HG03097 (cell line): ENCODE results near the gene TTC28.
"Not testable (repeated sequence)": the region's sequence is repeated elsewhere in the genome, so short reads cannot be mapped to it uniquely, and the experiment has no call there.

ENCODE experiments used
- ATAC-seq: cut with Tn5 transposase; IDR thresholded peaks from one replicate; pipeline ENCODE4 v1.9.1; 2021; ENCODE audit not compliant: unreplicated experiment, low FRiP score

Gene TTC28

GRCh38 chr22:28678778-28679610 is 646 bp downstream of the TTC28 start:
- not testable (repeated sequence) for ATAC-seq

GRCh38 chr22:28678170-28678569 is 1.5 kb downstream of the TTC28 start:
- ATAC-seq = not testable (repeated sequence)

- ATAC-seq = no peak
Observed at GRCh38 chr22:28674121-28674563, 5.5 kb downstream of the TTC28 start.

GRCh38 chr22:28670756-28671155 is 8.9 kb downstream of the TTC28 start:
- ATAC-seq = no peak

GRCh38 chr22:28670161-28670560 is 9.5 kb downstream of the TTC28 start:
- no peak for ATAC-seq

GRCh38 chr22:28669387-28669786 is 10.3 kb downstream of the TTC28 start:
- ATAC-seq = no peak

- ATAC-seq = not testable (repeated sequence)
Observed at GRCh38 chr22:28663569-28663942, 16.1 kb downstream of the TTC28 start.

- no peak for ATAC-seq
Observed at GRCh38 chr22:28658448-28658847, 21.2 kb downstream of the TTC28 start.

- ATAC-seq = no peak
Observed at GRCh38 chr22:28656181-28656580, 23.5 kb downstream of the TTC28 start.

GRCh38 chr22:28650463-28650862 is 29.2 kb downstream of the TTC28 start:
- no peak for ATAC-seq

- ATAC-seq = no peak
Observed at GRCh38 chr22:28648792-28649191, 30.8 kb downstream of the TTC28 start.

- no peak for ATAC-seq
Observed at GRCh38 chr22:28647216-28647615, 32.4 kb downstream of the TTC28 start.

- no peak for ATAC-seq
Observed at GRCh38 chr22:28639321-28639720, 40.3 kb downstream of the TTC28 start.

- ATAC-seq = no peak
Observed at GRCh38 chr22:28637225-28637624, 42.4 kb downstream of the TTC28 start.

- no peak for ATAC-seq
Observed at GRCh38 chr22:28630177-28630574, 49.5 kb downstream of the TTC28 start.

GRCh38 chr22:28629420-28630176 is 50.0 kb downstream of the TTC28 start:
- ATAC-seq = no peak

GRCh38 chr22:28628766-28629165 is 50.9 kb downstream of the TTC28 start:
- no peak for ATAC-seq

GRCh38 chr22:28627791-28628190 is 51.8 kb downstream of the TTC28 start:
- no peak for ATAC-seq

- no peak for ATAC-seq
Observed at GRCh38 chr22:28620244-28620922, 59.3 kb downstream of the TTC28 start.

GRCh38 chr22:28619236-28619635 is 60.4 kb downstream of the TTC28 start:
- no peak for ATAC-seq

- not testable (repeated sequence) for ATAC-seq
Observed at GRCh38 chr22:28615423-28615822, 64.2 kb downstream of the TTC28 start.
